ENCODE results near the gene KIF13A. TPM values are rescaled to one million over a fixed set of nuclear protein-coding genes. Genes with fewer than 3 reads are reported as not detected.

Gene KIF13A
- total and polyA plus RNA-seq, 4 donors, result 4.3 to 28.1 (median 10.6) TPM

- no peaks in the 10 kb centered on the region for H3K4me1 ChIP-seq (ENCODE audit: control insufficient read depth in 4 of 4, insufficient read depth in 4 of 4, low read length in 3 of 4)
- H3K9ac ChIP-seq (ENCODE audit: low read depth in 1 of 2, low read length in 2 of 2), result no peak overlapping the region
- H3K36me3 ChIP-seq (ENCODE audit: control insufficient read depth in 4 of 4, insufficient read depth in 3 of 4, low read depth in 1 of 4, low read length in 3 of 4), result peaks cover 0 to 9% (median 3%) of the 10 kb centered on the region in 4 donors
- WGBS, result 99% methylated on average over 6 of the region's 6 CpGs
- DNase-seq (ENCODE audit: low spot score), result no peak
- no peaks in the 10 kb centered on the region for H3K27me3 ChIP-seq (ENCODE audit: control insufficient read depth in 4 of 4, insufficient read depth in 4 of 4, low read length in 3 of 4)
- H3K27ac ChIP-seq (ENCODE audit: low read depth in 1 of 2, low read length in 2 of 2), result no peak overlapping the region
- TF ChIP-seq MAX (IDR thresholded peaks at IDR 0.05) (no peak), RAD21 (IDR thresholded peaks at IDR 0.05) (no peak), HNF4G (IDR thresholded peaks at IDR 0.05) (no peak), REST (IDR thresholded peaks at IDR 0.05) (no peak), YY1 (IDR thresholded peaks at IDR 0.05) (no peak), NR2F2 (IDR thresholded peaks at IDR 0.05) (no peak)
- TF ChIP-seq, protein P1, sequence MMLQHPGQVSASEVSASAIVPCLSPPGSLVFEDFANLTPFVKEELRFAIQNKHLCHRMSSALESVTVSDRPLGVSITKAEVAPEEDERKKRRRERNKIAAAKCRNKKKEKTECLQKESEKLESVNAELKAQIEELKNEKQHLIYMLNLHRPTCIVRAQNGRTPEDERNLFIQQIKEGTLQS (IDR thresholded peaks at IDR 0.05), result no peak
- H3K4me3 ChIP-seq (ENCODE audit: low read depth in 1 of 3, low read length in 3 of 3), result no peak overlapping the region
- peaks cover 0 to 12% (median 2%) of the 10 kb centered on the region in 4 donors for H3K9me3 ChIP-seq (ENCODE audit: control insufficient read depth in 4 of 4, low read length in 3 of 4)
Measured at GRCh38 chr6:17894191-17894590, 93.2 kb downstream of the KIF13A start.

DNA sequence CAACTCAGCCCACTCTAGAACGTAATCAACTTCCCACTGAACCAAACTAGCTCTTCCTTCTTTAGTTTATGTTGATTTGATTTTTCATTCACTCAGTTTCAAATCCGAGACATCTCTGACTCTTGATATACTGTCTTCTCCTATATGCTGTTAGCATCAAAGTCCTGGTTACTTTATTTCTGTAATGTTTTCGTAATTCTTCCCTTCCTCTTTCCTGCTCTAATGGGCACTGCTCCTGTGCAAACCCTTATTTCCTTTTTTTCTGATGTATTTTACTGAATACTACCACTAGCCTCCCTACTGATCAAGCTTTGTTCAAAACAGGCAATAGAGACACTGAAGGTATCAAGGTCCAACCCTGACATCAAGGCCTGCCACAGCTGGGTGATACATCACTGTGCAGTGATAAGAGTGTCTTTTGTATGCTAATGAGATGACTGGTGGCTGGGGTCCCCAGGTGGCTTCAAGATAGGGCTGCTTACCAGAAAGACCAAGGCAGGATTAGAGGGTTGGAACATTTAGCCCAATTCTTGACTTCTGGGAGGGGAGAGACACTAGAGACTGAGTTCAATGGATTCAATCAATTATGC is 95.2 kb downstream of the KIF13A start:
- Histone ChIP-seq H3K9me3 (ENCODE audit: control insufficient read depth in 4 of 4, low read length in 3 of 4) (peaks cover 0 to 12% (median 2%) of the 10 kb centered on the region in 4 donors), H3K9ac (ENCODE audit: low read depth in 1 of 2, low read length in 2 of 2) (no peak overlapping the region), H3K27ac (ENCODE audit: low read depth in 1 of 2, low read length in 2 of 2) (no peak overlapping the region), H3K36me3 (ENCODE audit: control insufficient read depth in 4 of 4, insufficient read depth in 3 of 4, low read depth in 1 of 4, low read length in 3 of 4) (peaks cover 0 to 9% (median 3%) of the 10 kb centered on the region in 4 donors), H3K4me1 (ENCODE audit: control insufficient read depth in 4 of 4, insufficient read depth in 4 of 4, low read length in 3 of 4) (no peaks in the 10 kb centered on the region), H3K4me3 (ENCODE audit: low read depth in 1 of 3, low read length in 3 of 3) (no peak overlapping the region), H3K27me3 (ENCODE audit: control insufficient read depth in 4 of 4, insufficient read depth in 4 of 4, low read length in 3 of 4) (no peaks in the 10 kb centered on the region)
- no peak for DNase-seq (ENCODE audit: low spot score)
- no peak for TF ChIP-seq RAD21 (IDR thresholded peaks at IDR 0.05)
- TF ChIP-seq, protein P2, sequence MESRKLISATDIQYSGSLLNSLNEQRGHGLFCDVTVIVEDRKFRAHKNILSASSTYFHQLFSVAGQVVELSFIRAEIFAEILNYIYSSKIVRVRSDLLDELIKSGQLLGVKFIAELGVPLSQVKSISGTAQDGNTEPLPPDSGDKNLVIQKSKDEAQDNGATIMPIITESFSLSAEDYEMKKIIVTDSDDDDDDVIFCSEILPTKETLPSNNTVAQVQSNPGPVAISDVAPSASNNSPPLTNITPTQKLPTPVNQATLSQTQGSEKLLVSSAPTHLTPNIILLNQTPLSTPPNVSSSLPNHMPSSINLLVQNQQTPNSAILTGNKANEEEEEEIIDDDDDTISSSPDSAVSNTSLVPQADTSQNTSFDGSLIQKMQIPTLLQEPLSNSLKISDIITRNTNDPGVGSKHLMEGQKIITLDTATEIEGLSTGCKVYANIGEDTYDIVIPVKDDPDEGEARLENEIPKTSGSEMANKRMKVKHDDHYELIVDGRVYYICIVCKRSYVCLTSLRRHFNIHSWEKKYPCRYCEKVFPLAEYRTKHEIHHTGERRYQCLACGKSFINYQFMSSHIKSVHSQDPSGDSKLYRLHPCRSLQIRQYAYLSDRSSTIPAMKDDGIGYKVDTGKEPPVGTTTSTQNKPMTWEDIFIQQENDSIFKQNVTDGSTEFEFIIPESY (IDR thresholded peaks at IDR 0.05), result no peak
- TF ChIP-seq HNF4A (conservative IDR thresholded peaks at IDR 0.05), result no peak
- no peak for TF ChIP-seq GABPA (IDR thresholded peaks at IDR 0.05 in 1 of 2, conservative IDR thresholded peaks at IDR 0.05 in 1 of 2)
- 79% methylated on average over 3 of the region's 3 CpGs for WGBS

DNA sequence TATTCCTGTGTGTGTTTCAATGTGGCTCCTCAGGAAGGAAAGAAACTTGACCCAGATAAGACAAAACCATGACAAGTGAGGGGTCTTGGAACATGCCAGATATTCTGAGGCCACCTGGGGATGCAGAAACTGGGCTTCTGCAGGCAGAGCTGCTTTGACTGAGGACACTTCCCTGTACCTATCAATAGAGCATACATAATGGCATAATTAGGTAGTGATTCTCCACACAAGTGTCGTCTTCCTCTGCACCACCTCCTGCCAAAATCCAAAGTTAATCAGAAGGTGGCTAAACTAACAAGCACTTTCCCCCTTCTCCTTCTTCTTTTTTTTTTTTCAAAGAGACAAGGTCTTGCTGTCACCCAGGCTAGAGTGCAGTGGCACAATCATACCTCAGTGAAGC is 97.1 kb downstream of the KIF13A start:
- 83% methylated on average over 1 of the region's 1 CpG for WGBS
- Histone ChIP-seq H3K4me3 (ENCODE audit: low read depth in 1 of 3, low read length in 3 of 3) (no peak overlapping the region), H3K36me3 (ENCODE audit: control insufficient read depth in 4 of 4, insufficient read depth in 3 of 4, low read depth in 1 of 4, low read length in 3 of 4) (peaks cover 0 to 8% (median 0%) of the 10 kb centered on the region in 4 donors), H3K4me1 (ENCODE audit: control insufficient read depth in 4 of 4, insufficient read depth in 4 of 4, low read length in 3 of 4) (no peaks in the 10 kb centered on the region), H3K9ac (ENCODE audit: low read depth in 1 of 2, low read length in 2 of 2) (no peak overlapping the region), H3K27me3 (ENCODE audit: control insufficient read depth in 4 of 4, insufficient read depth in 4 of 4, low read length in 3 of 4) (no peaks in the 10 kb centered on the region), H3K27ac (ENCODE audit: low read depth in 1 of 2, low read length in 2 of 2) (no peak overlapping the region), H3K9me3 (ENCODE audit: control insufficient read depth in 4 of 4, low read length in 3 of 4) (peaks cover 0 to 9% (median 2%) of the 10 kb centered on the region in 4 donors)
- TF ChIP-seq REST (IDR thresholded peaks at IDR 0.05) (no peak), GABPA (IDR thresholded peaks at IDR 0.05 in 1 of 2, conservative IDR thresholded peaks at IDR 0.05 in 1 of 2) (no peak), RAD21 (IDR thresholded peaks at IDR 0.05) (no peak), JUND (IDR thresholded peaks at IDR 0.05) (no peak)
- TF ChIP-seq, protein P3, sequence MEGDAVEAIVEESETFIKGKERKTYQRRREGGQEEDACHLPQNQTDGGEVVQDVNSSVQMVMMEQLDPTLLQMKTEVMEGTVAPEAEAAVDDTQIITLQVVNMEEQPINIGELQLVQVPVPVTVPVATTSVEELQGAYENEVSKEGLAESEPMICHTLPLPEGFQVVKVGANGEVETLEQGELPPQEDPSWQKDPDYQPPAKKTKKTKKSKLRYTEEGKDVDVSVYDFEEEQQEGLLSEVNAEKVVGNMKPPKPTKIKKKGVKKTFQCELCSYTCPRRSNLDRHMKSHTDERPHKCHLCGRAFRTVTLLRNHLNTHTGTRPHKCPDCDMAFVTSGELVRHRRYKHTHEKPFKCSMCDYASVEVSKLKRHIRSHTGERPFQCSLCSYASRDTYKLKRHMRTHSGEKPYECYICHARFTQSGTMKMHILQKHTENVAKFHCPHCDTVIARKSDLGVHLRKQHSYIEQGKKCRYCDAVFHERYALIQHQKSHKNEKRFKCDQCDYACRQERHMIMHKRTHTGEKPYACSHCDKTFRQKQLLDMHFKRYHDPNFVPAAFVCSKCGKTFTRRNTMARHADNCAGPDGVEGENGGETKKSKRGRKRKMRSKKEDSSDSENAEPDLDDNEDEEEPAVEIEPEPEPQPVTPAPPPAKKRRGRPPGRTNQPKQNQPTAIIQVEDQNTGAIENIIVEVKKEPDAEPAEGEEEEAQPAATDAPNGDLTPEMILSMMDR (IDR thresholded peaks at IDR 0.05; ENCODE audit: low read depth, low read length, missing input control), result no peak
- DNase-seq (ENCODE audit: low spot score), result no peak
